Measurements from ENCODE around the gene NCL. TPM values are rescaled to one million over a fixed set of nuclear protein-coding genes. Genes with fewer than 3 reads are reported as not detected.

Gene NCL
- polyA plus RNA-seq, 1 donor from 2014 or later: 101 TPM

- Histone ChIP-seq H3K27ac (ENCODE audit: low read length) (no peak overlapping the region), H3K36me3 (ENCODE audit: insufficient read depth, low read length) (no peaks in the 10 kb centered on the region), H3F3A (ENCODE audit: insufficient read depth, low read length, poor library complexity, severe bottlenecking) (no peaks in the 10 kb centered on the region), H3K9me3 (ENCODE audit: low read length) (no peaks in the 10 kb centered on the region), H3K79me2 (replicated peaks; ENCODE audit: insufficient read depth, low read length) (no peaks in the 10 kb centered on the region), H4K20me1 (ENCODE audit: insufficient read depth) (no peaks in the 10 kb centered on the region), H3K27me3 (ENCODE audit: insufficient read depth, low read depth, low read length) (no peaks in the 10 kb centered on the region), H3K9ac (ENCODE audit: low read length) (no peak overlapping the region), H3K9me2 (ENCODE audit: insufficient read depth, low read length) (no peaks in the 10 kb centered on the region), H3K4me2 (ENCODE audit: low read length) (no peak overlapping the region), H2AFZ (ENCODE audit: low read depth, low read length) (no peak overlapping the region), H3K4me3 (ENCODE audit: low read length) (no peak overlapping the region)
- TF ChIP-seq EP300 (conservative IDR thresholded peaks at IDR 0.05; ENCODE audit: poor library complexity, severe bottlenecking) (no peak), REST (IDR thresholded peaks at IDR 0.05; ENCODE audit: borderline replicate concordance) (no peak), TAF1 (IDR thresholded peaks at IDR 0.05; ENCODE audit: low read depth) (no peak), EZH2 (IDR thresholded peaks at IDR 0.05; ENCODE audit: borderline replicate concordance, insufficient read depth, low read length, poor library complexity, severe bottlenecking) (no peak), SMC3 (conservative IDR thresholded peaks at IDR 0.05; ENCODE audit: poor library complexity) (no peak), CTCF (IDR thresholded peaks at IDR 0.05; ENCODE audit: poor library complexity, severe bottlenecking) (no peak), MXI1 (conservative IDR thresholded peaks at IDR 0.05; ENCODE audit: poor library complexity, severe bottlenecking) (no peak), POLR2AphosphoS5 (IDR thresholded peaks at IDR 0.05) (no peak)
Measured at GRCh38 chr2:231502596-231502995, 38.3 kb upstream of the NCL start.

DNA sequence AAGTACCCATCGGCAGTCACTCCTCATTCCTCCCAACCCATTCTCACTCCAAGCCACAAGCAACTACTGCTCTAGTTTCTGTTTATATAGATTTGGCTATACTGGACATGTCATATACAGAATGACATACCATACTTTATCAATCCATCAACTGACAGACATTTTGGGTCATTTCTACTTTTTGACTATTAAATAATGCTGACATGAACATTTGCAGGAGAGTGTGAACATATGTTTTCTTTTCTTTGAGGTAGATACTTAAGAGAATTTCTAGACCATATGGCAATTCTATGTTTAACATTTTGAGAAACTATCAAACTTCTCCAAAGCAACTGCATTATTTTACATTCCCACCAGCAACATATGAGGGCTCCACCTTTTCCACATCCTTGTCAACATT is 33.4 kb upstream of the NCL start:
- no peaks in the 10 kb centered on the region for H3K27me3 ChIP-seq (ENCODE audit: insufficient read depth, low read depth, low read length)
- no peaks in the 10 kb centered on the region for H3K9me2 ChIP-seq (ENCODE audit: insufficient read depth, low read length)
- H4K20me1 ChIP-seq (ENCODE audit: insufficient read depth): no peaks in the 10 kb centered on the region
- H3K4me3 ChIP-seq (ENCODE audit: low read length): no peak overlapping the region
- H3K9ac ChIP-seq (ENCODE audit: low read length): no peak overlapping the region
- no peak overlapping the region for H3K4me2 ChIP-seq (ENCODE audit: low read length)
- H3K9me3 ChIP-seq (ENCODE audit: low read length): no peaks in the 10 kb centered on the region
- H3K27ac ChIP-seq (ENCODE audit: low read length): no peak overlapping the region
- H3K79me2 ChIP-seq (replicated peaks; ENCODE audit: insufficient read depth, low read length): no peaks in the 10 kb centered on the region
- TF ChIP-seq CTCF (IDR thresholded peaks at IDR 0.05; ENCODE audit: poor library complexity, severe bottlenecking) (no peak), POLR2AphosphoS5 (IDR thresholded peaks at IDR 0.05) (no peak), MXI1 (conservative IDR thresholded peaks at IDR 0.05; ENCODE audit: poor library complexity, severe bottlenecking) (no peak)
- H2AFZ ChIP-seq (ENCODE audit: low read depth, low read length): no peak overlapping the region
- no peaks in the 10 kb centered on the region for H3F3A ChIP-seq (ENCODE audit: insufficient read depth, low read length, poor library complexity, severe bottlenecking)
- no peaks in the 10 kb centered on the region for H3K36me3 ChIP-seq (ENCODE audit: insufficient read depth, low read length)

Data from neural cell (in vitro differentiated cells).